HCT116 (cell line): ENCODE data around the gene DENND2A.

Source experiments
- EZH2 ChIP-seq: fragments of 200-600 bp; sonication (generic); IDR thresholded peaks from 2 replicates; pipeline ENCODE4 v1.6.1; 2017; ENCODE audit warnings: antibody characterized with exemption, mixed run types
- POLR2A ChIP-seq: IDR thresholded peaks from 2 replicates; pipeline ENCODE4 v1.7.0; 2011; ENCODE audit warnings: borderline replicate concordance; ENCODE audit not compliant: insufficient read depth, insufficient read length; ENCODE audit errors: extremely low read depth
- RAD21 ChIP-seq: IDR thresholded peaks from 2 replicates; pipeline ENCODE4 v1.6.1; 2012; ENCODE audit warnings: low read depth, mild to moderate bottlenecking
- SP1 ChIP-seq: IDR thresholded peaks from 2 replicates; pipeline ENCODE4 v1.6.1; 2012; ENCODE audit warnings: low read depth
- TCF7L2 ChIP-seq: IDR thresholded peaks from 2 replicates; pipeline ENCODE4 v1.7.0; 2011; ENCODE audit warnings: borderline replicate concordance, inconsistent platforms; ENCODE audit not compliant: insufficient read depth, insufficient read length; ENCODE audit errors: extremely low read depth
- YY1 ChIP-seq: IDR thresholded peaks from 2 replicates; pipeline ENCODE4 v1.6.1; 2011; ENCODE audit warnings: low read length, low read depth, moderate library complexity, mild to moderate bottlenecking; ENCODE audit not compliant: insufficient replicate concordance; ENCODE audit errors: extremely low read depth
- TF ChIP-seq, protein P1 (sequence below): IDR thresholded peaks from 2 replicates; pipeline ENCODE4 v1.6.1; 2011; ENCODE audit warnings: mild to moderate bottlenecking, low read length, moderate library complexity; ENCODE audit not compliant: insufficient replicate concordance; ENCODE audit errors: extremely low read depth
- TF ChIP-seq, protein P2 (sequence below), 3 experiments: fragments of 200-600 bp in 1 of 3; sonication (generic) in 1 of 3; IDR thresholded peaks in 2 of 3; conservative IDR thresholded peaks in 1 of 3; 2 replicates each; pipeline ENCODE4 v1.5.1; 2012 to 2017; ENCODE audit warnings: low read depth in 2 of 3, low read length in 2 of 3, antibody characterized with exemption in 1 of 3, borderline replicate concordance in 1 of 3, control low read depth in 1 of 3, mild to moderate bottlenecking in 1 of 3, mixed read lengths in 1 of 3, mixed run types in 1 of 3, moderate library complexity in 1 of 3; ENCODE audit not compliant: insufficient read depth in 1 of 3

DNA sequence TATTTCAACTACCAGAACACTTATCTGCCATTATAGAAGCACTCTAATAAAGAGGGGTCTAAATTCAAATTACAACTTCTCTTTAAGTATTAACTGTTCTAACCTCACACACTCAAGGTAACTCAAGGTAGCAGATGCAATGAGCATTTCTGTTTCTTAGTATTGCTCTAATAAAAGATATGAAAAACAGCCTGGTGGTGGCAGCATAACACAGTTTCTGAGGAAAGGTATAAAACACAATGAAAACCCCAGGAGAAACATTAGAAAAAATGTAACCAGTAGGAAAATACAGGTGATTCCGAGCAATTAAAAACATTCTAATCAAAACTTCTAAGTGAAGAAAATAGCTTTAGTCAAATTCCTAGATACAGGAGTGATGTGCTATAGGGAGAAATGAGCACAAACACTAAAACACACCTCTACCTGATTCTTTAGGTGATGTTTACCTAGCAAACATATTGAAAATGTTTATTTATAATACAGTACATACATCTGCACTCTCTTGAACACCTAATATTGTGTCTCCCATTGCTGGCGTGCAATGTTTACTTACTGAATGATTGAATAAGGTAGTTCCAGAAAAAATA, 164.8 kb downstream of the DENND2A start:
- TF ChIP-seq SP1: no peak
- TF ChIP-seq EZH2: no peak
- TF ChIP-seq POLR2A: no peak
- TF ChIP-seq, protein P1, sequence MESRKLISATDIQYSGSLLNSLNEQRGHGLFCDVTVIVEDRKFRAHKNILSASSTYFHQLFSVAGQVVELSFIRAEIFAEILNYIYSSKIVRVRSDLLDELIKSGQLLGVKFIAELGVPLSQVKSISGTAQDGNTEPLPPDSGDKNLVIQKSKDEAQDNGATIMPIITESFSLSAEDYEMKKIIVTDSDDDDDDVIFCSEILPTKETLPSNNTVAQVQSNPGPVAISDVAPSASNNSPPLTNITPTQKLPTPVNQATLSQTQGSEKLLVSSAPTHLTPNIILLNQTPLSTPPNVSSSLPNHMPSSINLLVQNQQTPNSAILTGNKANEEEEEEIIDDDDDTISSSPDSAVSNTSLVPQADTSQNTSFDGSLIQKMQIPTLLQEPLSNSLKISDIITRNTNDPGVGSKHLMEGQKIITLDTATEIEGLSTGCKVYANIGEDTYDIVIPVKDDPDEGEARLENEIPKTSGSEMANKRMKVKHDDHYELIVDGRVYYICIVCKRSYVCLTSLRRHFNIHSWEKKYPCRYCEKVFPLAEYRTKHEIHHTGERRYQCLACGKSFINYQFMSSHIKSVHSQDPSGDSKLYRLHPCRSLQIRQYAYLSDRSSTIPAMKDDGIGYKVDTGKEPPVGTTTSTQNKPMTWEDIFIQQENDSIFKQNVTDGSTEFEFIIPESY: no peak
- peak; percentile 71 for TF ChIP-seq RAD21
- TF ChIP-seq TCF7L2: no peak
- no peak for TF ChIP-seq YY1
- TF ChIP-seq, protein P2, sequence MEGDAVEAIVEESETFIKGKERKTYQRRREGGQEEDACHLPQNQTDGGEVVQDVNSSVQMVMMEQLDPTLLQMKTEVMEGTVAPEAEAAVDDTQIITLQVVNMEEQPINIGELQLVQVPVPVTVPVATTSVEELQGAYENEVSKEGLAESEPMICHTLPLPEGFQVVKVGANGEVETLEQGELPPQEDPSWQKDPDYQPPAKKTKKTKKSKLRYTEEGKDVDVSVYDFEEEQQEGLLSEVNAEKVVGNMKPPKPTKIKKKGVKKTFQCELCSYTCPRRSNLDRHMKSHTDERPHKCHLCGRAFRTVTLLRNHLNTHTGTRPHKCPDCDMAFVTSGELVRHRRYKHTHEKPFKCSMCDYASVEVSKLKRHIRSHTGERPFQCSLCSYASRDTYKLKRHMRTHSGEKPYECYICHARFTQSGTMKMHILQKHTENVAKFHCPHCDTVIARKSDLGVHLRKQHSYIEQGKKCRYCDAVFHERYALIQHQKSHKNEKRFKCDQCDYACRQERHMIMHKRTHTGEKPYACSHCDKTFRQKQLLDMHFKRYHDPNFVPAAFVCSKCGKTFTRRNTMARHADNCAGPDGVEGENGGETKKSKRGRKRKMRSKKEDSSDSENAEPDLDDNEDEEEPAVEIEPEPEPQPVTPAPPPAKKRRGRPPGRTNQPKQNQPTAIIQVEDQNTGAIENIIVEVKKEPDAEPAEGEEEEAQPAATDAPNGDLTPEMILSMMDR (IDR thresholded peaks at IDR 0.05 in 2 of 3, conservative IDR thresholded peaks at IDR 0.05 in 1 of 3; ENCODE audit: borderline replicate concordance in 1 of 3, insufficient read depth in 1 of 3, low read depth in 2 of 3, low read length in 2 of 3): peak; percentile 38 to 77 (median 68); a peak in 5 of 6 replicates
